Loucy (cell line): ENCODE results near the gene TGFBI.

Source experiments
- H2AFZ ChIP-seq: fragments of 200-600 bp; sonication (generic); 2 replicates; pipeline ENCODE4 v1.6.0; 2016; ENCODE audit warnings: antibody characterized with exemption, mild to moderate bottlenecking, low read length, moderate library complexity
- H3F3A ChIP-seq: fragments of 200-600 bp; 2 replicates; pipeline ENCODE4 v1.6.0; 2016; ENCODE audit warnings: antibody characterized with exemption, low read depth, mild to moderate bottlenecking
- H3K27me3 ChIP-seq: fragments of 200-600 bp; sonication (generic); 2 replicates; pipeline ENCODE4 v1.6.1; 2014; ENCODE audit warnings: low read length, mild to moderate bottlenecking; ENCODE audit not compliant: insufficient read depth, poor library complexity, severe bottlenecking
- H3K36me3 ChIP-seq: fragments of 200-600 bp; sonication (generic); 2 replicates; pipeline ENCODE4 v1.6.1; 2016; ENCODE audit warnings: low read length; ENCODE audit not compliant: insufficient read depth
- H3K4me1 ChIP-seq: fragments of 200-600 bp; sonication (generic); 2 replicates; pipeline ENCODE4 v1.5.1; 2014; ENCODE audit warnings: low read length, mild to moderate bottlenecking; ENCODE audit not compliant: insufficient read depth, poor library complexity, severe bottlenecking
- H3K4me2 ChIP-seq: fragments of 200-600 bp; sonication (generic); 2 replicates; pipeline ENCODE4 v1.6.0; 2014; ENCODE audit warnings: antibody characterized with exemption, low read length, low read depth, mild to moderate bottlenecking; ENCODE audit not compliant: poor library complexity, severe bottlenecking
- H3K4me3 ChIP-seq: fragments of 200-600 bp; sonication (generic); 2 replicates; pipeline ENCODE4 v1.5.1; 2014; ENCODE audit warnings: low read length, mild to moderate bottlenecking, mixed read lengths; ENCODE audit not compliant: poor library complexity, severe bottlenecking
- H3K79me2 ChIP-seq: fragments of 200-600 bp; sonication (generic); 2 replicates; pipeline ENCODE4 v1.6.1; 2014; ENCODE audit warnings: low read length; ENCODE audit not compliant: insufficient read depth
- H3K9ac ChIP-seq: fragments of 200-600 bp; sonication (generic); 2 replicates; pipeline ENCODE4 v1.6.0; 2014; ENCODE audit warnings: mild to moderate bottlenecking, low read depth, low read length, moderate library complexity; ENCODE audit not compliant: poor library complexity, severe bottlenecking
- H3K9me2 ChIP-seq: fragments of 200-600 bp; sonication (generic); replicated peaks from 2 replicates; pipeline ENCODE4 v1.6.1; 2016; ENCODE audit warnings: low read depth, low read length, mixed read lengths
- H3K9me3 ChIP-seq: fragments of 200-600 bp; sonication (generic); 2 replicates; pipeline ENCODE4 v1.6.1; 2014; ENCODE audit warnings: mild to moderate bottlenecking, antibody characterized with exemption, low read length, low read depth; ENCODE audit not compliant: insufficient read depth
- H4K20me1 ChIP-seq: fragments of 200-600 bp; sonication (generic); 2 replicates; pipeline ENCODE4 v1.6.0; 2014; ENCODE audit warnings: antibody characterized with exemption, low read length, mild to moderate bottlenecking; ENCODE audit not compliant: insufficient read depth, poor library complexity, severe bottlenecking
- CTCF ChIP-seq: fragments of 200-600 bp; sonication (generic); conservative IDR thresholded peaks from 2 replicates; pipeline ENCODE4 v1.5.1; 2014; ENCODE audit warnings: mild to moderate bottlenecking, antibody characterized with exemption, low read length
- EZH2phosphoT487 ChIP-seq: fragments of 200-600 bp; IDR thresholded peaks from 2 replicates; pipeline ENCODE4 v1.6.1; 2018; ENCODE audit warnings: antibody characterized with exemption, mild to moderate bottlenecking, moderate library complexity, borderline replicate concordance

Gene TGFBI

GRCh38 chr5:135990528-135991255, 38.1 kb upstream of the TGFBI start:
- no peak overlapping the region for H3K4me2 ChIP-seq
- H2AFZ ChIP-seq: no peak overlapping the region
- no peaks in the 10 kb centered on the region for H3F3A ChIP-seq
- H3K9ac ChIP-seq: no peak overlapping the region
- TF ChIP-seq EZH2phosphoT487: no peak
- no peak for TF ChIP-seq CTCF
- no peaks in the 10 kb centered on the region for H3K36me3 ChIP-seq
- no peaks in the 10 kb centered on the region for H3K4me1 ChIP-seq
- H3K79me2 ChIP-seq: no peaks in the 10 kb centered on the region
- H3K4me3 ChIP-seq: no peak overlapping the region
- H3K27me3 ChIP-seq: no peaks in the 10 kb centered on the region
- no peaks in the 10 kb centered on the region for H4K20me1 ChIP-seq
- no peaks in the 10 kb centered on the region for H3K9me2 ChIP-seq
- no peaks in the 10 kb centered on the region for H3K9me3 ChIP-seq

DNA sequence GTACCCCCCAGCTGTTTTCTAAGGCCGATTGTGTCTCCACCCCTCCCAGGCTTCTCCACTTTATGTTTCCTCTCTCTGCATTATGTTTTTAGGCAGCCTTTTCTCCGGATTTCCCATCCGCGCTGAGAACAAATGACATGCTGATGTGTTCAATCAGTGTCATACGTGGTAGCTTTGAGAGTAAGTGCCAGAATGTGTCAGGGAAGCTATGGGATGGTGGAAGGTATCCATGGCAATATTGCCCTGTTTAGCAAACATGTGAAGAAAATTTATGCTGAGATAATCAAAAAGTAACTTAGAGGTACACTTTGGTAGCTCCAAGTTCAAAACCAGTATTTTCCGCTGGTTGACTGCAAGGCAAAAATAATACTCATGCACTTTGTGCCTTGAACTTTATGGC, 37.4 kb upstream of the TGFBI start:
- H3K9me3 ChIP-seq: no peaks in the 10 kb centered on the region
- H3K4me3 ChIP-seq: no peak overlapping the region
- H3K4me1 ChIP-seq: no peaks in the 10 kb centered on the region
- peaks cover under 1% of the 10 kb centered on the region for H3K27me3 ChIP-seq
- no peak overlapping the region for H3K4me2 ChIP-seq
- H3K9me2 ChIP-seq: no peaks in the 10 kb centered on the region
- no peak overlapping the region for H3K9ac ChIP-seq
- no peaks in the 10 kb centered on the region for H3F3A ChIP-seq
- H3K36me3 ChIP-seq: no peaks in the 10 kb centered on the region
- no peaks in the 10 kb centered on the region for H4K20me1 ChIP-seq
- no peaks in the 10 kb centered on the region for H3K79me2 ChIP-seq
- TF ChIP-seq EZH2phosphoT487 (no peak), CTCF (no peak)
- no peak overlapping the region for H2AFZ ChIP-seq

DNA sequence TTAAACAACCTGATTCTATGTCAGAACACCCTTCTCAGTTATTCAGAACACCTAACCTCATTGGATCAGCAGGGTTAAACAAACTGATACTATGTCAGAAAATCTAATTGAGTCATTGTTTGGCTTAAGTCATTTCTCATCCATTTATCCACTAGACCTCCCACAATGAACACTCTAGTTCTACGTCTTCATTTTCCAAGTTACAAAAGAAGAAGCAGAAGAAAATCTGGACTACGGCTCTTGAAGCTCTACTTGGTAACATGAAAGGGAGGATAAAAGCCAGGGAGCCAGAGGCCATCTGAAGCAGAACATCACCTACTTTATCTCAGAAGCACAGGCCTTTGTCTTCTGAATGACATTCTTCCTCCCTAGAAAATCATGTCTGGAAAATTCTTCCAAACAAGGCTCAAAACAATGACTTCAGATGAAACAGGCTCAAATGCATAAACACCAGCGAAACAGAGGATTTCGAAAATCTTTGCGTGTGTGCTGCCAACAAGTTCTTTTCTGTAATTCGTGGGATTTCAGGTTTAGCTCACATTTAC, 35.4 kb upstream of the TGFBI start:
- Histone ChIP-seq H3K4me2 (no peak overlapping the region), H3K9me2 (no peaks in the 10 kb centered on the region), H3K27me3 (peaks cover 7% of the 10 kb centered on the region), H3K9me3 (no peaks in the 10 kb centered on the region), H3K9ac (no peak overlapping the region), H3K4me1 (no peaks in the 10 kb centered on the region), H4K20me1 (no peaks in the 10 kb centered on the region), H3K36me3 (no peaks in the 10 kb centered on the region), H3K79me2 (no peaks in the 10 kb centered on the region), H3F3A (no peaks in the 10 kb centered on the region), H3K4me3 (no peak overlapping the region), H2AFZ (no peak overlapping the region)
- TF ChIP-seq EZH2phosphoT487 (no peak), CTCF (no peak)
